GM12878 (cell line): Measurements from ENCODE around the gene CLCN2.

Source experiments
- EZH2 ChIP-seq: IDR thresholded peaks from 2 replicates; pipeline ENCODE4 v1.6.1; 2012; ENCODE audit warnings: low read depth, mild to moderate bottlenecking, control low read depth, inconsistent platforms, low read length, borderline replicate concordance; ENCODE audit not compliant: control insufficient read depth
- POLR2A ChIP-seq: IDR thresholded peaks from 2 replicates; pipeline ENCODE4 v1.6.1; 2011; ENCODE audit warnings: low read depth, mild to moderate bottlenecking, low read length
- TF ChIP-seq, protein P1 (sequence below): fragments of 450-650 bp; formaldehyde crosslinking; IDR thresholded peaks from 2 replicates; pipeline ENCODE4 v1.5.0; 2022; ENCODE audit warnings: mild to moderate bottlenecking, missing genetic modification characterization

- TF ChIP-seq, protein P1, sequence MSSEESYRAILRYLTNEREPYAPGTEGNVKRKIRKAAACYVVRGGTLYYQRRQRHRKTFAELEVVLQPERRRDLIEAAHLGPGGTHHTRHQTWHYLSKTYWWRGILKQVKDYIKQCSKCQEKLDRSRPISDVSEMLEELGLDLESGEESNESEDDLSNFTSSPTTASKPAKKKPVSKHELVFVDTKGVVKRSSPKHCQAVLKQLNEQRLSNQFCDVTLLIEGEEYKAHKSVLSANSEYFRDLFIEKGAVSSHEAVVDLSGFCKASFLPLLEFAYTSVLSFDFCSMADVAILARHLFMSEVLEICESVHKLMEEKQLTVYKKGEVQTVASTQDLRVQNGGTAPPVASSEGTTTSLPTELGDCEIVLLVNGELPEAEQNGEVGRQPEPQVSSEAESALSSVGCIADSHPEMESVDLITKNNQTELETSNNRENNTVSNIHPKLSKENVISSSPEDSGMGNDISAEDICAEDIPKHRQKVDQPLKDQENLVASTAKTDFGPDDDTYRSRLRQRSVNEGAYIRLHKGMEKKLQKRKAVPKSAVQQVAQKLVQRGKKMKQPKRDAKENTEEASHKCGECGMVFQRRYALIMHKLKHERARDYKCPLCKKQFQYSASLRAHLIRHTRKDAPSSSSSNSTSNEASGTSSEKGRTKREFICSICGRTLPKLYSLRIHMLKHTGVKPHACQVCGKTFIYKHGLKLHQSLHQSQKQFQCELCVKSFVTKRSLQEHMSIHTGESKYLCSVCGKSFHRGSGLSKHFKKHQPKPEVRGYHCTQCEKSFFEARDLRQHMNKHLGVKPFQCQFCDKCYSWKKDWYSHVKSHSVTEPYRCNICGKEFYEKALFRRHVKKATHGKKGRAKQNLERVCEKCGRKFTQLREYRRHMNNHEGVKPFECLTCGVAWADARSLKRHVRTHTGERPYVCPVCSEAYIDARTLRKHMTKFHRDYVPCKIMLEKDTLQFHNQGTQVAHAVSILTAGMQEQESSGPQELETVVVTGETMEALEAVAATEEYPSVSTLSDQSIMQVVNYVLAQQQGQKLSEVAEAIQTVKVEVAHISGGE, result no peak
- TF ChIP-seq POLR2A (no peak), EZH2 (no peak)
These were observed 28.6 kb upstream of the CLCN2 start for GRCh38 chr3:184389935-184390528.
